ENCODE measurements around the gene MSH3.
"Not testable (repeated sequence)": the region's sequence is repeated elsewhere in the genome, so short reads cannot be mapped to it uniquely, and the experiment has no call there.

DNA sequence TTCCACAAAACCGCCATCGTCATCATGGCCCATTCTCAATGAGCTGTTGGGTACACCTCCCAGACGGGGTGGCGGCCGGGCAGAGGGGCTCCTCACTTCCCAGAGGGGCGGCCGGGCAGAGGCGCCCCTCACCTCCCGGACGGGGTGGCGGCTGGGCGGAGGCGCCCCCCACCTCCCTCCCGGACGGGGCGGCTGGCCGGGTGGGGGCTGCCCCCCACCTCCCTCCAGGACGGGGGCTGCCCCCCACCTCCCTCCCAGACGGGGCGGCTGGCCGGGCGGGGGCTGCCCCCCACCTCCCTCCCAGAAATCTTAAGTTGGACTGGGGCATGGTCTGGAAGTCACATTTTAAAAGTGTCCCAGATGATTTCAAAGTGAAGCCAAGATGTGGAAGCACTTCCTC, 169.7 kb downstream of the MSH3 start:
- TF ChIP-seq, protein P1, sequence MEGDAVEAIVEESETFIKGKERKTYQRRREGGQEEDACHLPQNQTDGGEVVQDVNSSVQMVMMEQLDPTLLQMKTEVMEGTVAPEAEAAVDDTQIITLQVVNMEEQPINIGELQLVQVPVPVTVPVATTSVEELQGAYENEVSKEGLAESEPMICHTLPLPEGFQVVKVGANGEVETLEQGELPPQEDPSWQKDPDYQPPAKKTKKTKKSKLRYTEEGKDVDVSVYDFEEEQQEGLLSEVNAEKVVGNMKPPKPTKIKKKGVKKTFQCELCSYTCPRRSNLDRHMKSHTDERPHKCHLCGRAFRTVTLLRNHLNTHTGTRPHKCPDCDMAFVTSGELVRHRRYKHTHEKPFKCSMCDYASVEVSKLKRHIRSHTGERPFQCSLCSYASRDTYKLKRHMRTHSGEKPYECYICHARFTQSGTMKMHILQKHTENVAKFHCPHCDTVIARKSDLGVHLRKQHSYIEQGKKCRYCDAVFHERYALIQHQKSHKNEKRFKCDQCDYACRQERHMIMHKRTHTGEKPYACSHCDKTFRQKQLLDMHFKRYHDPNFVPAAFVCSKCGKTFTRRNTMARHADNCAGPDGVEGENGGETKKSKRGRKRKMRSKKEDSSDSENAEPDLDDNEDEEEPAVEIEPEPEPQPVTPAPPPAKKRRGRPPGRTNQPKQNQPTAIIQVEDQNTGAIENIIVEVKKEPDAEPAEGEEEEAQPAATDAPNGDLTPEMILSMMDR (optimal IDR thresholded peaks at IDR 0.05 in 1 of 3, IDR thresholded peaks at IDR 0.05 in 1 of 3, conservative IDR thresholded peaks at IDR 0.05 in 1 of 3; ENCODE audit: extremely low read depth in 1 of 3, insufficient read depth in 2 of 3, low read length in 3 of 3) = not testable (repeated sequence)
- not testable (repeated sequence) for TF ChIP-seq EZH2 (IDR thresholded peaks at IDR 0.05; ENCODE audit: low read length)

Measured in keratinocyte (primary cell).